ENCODE measurements around the gene CCSER1.
A peak's percentile ranks its signal among the peaks of the same experiment; 100 is the strongest.
"Not testable (repeated sequence)": the region's sequence is repeated elsewhere in the genome, so short reads cannot be mapped to it uniquely, and the experiment has no call there.

Gene CCSER1

DNA sequence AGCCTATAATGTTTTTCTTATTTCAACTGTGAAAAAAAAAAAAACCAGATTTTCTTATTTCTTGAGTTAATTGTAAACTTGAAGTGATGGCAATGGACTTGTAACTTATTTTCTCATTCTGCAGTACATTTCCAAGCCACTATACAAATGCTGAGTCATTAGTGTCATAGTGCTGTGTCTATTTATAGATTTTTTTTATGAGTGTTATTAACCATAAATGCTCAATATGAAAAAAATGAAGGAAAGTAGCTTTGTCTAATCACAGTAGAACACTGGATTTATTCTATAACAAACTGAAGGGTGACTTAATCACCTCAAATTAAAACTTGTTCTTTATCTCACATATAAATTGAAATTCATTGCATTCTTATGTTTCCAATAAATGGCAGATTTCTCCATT, 718.6 kb downstream of the CCSER1 start:
- DNase-seq: no peak

GRCh38 chr4:90852237-90852636, 725.0 kb downstream of the CCSER1 start:
- DNase-seq: peak in 1 of 2 experiments; percentile 16

DNA sequence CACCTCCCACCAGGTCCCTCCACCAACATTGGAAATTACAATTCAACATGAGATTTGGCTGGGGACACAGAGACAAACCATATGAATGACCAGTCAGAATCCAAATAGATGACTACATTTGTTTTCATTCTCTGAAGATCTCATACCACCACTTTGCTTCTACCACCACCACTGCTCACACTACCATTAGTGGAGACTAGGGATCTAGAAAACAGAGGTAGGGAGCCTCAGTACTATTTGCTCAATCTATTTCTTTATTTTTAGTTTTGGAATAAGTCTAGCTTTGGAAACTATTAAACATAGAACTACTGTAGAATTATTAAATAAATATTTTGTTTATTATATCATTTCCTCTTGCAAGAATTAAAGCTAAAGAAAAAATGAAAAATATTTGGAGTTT, 727.9 kb downstream of the CCSER1 start:
- no peak for DNase-seq

- peak in 1 of 2 experiments; percentile 31 for DNase-seq
Observed at GRCh38 chr4:90857081-90857820, 730.1 kb downstream of the CCSER1 start.

DNA sequence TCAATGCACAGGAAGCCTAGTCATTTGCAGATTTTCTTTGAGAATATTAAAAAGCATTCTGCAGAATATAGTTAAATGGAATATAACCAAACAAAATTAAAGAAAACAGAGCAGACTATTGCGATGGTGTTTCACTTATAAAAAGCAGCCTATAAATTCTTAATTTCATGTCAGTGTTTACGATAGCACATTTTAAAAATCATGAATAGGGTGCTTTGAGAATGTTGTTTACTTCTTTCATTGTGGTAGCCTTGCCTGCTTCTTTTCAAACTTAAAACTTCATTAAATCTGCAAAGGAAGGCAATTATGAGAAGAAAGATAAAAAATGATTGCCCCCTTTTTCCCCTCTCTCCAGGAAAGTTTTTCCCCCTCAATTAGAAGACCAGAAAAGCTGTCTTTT, 748.6 kb downstream of the CCSER1 start:
- DNase-seq: no peak

DNA sequence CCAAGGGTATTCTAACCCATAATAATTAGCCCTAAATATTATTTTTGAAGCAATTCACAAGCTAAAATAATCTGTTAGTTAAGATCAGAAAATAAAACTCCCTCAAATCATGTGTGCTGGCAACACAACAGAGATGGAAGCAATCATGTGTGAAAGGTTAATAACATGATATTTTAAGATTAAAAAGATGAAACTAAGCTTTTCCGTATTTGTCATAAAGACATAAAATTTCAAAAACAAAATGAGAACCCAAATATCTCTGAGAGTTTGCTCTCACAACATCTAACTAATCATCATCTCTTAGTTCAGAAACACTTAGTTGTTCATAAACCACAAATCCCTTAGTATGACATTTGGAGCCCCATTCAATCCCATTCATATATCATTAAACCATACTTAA, 749.1 kb downstream of the CCSER1 start:
- DNase-seq: no peak

GRCh38 chr4:90883519-90883918, 756.3 kb downstream of the CCSER1 start:
- DNase-seq: no peak

DNA sequence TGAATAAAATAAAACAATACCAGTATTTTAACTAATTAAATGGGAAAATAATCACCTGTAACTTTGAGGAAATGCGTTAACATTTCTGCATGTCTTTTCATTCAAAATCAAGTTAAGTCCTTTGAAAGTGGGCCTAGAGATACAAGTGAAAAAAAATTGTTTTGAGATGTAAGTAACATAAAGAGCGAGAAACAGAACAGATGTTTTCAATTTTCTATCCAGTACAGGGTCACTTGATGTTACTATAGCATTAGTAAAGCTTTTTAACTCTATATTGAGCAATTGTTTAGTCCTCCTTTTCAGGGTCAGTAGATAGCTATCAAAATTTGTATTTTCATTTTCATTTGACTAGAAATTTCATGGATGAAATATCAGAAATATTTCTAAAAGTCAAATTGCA, 761.4 kb downstream of the CCSER1 start:
- DNase-seq: no peak

DNA sequence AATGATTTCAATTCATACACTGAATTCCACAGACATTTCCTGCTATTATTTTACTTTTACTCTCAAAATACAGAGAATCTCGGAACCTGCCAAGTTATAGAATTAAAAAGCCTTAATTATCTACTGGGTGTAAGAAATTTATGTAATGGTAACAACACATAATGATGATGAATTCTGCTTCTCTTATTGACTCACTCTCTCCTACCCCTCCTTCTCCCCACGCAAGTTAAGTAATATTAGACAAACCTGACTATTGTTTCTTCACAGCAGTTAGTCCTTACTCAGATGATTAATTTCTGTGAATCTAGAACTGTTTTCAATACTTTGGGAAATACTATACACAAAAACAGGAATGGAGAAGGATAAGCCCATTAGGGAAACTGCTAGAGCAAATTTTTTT, 762.0 kb downstream of the CCSER1 start:
- no peak for DNase-seq

DNA sequence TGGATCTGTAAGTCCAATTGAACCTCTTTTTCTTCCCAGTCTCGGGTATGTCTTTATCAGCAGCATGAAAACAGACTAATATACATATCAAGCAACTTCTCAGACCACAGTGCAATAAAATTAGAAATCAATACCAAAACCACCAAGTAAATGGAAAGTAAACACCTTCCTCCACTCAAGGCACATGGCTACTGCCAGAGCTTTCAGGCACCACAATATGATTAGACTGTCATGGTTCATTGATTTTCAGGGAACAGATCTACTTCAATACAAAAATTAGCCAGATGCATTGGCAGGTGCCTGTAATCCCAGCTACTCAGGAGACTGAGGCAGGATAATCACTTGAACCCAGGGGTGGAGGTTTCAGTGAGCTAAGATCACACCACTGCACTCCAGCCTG, 776.2 kb downstream of the CCSER1 start:
- not testable (repeated sequence) for DNase-seq

GRCh38 chr4:90904021-90904420, 776.8 kb downstream of the CCSER1 start:
- no peak for DNase-seq

GRCh38 chr4:90906239-90906638, 779.0 kb downstream of the CCSER1 start:
- DNase-seq: no peak

DNA sequence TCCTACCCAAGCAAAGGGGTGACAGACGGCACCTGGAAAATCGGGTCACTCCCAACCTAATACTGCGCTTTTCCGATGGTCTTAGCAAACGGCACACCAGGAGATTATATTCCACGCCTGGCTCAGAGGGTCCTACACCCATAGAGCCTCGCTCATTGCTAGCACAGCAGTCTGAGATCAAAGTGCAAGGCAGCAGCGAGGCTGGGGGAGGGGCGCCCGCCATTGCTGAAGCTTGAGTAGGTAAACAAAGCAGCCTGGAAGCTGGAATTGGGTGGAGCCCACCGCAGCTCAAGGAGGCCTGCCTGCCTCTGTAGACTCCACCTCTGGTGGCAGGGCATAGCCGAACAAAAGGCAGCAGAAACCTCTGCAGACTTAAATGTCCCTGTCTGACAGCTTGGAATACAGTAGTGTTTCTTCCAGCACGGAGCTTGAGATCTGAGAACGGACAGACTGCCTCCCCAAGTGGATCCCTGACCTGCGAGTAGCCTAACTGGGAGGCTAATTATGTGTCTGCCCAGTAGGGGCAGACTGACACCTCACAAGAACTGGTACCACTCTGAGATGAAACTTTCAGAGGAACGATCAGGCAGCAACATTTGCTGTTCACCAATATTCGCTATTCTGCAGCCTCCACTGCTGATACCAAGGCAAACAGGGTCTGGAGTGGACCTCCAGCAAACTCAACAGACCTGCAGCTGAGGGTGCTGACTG, 784.7 kb downstream of the CCSER1 start:
- DNase-seq: not testable (repeated sequence)

GRCh38 chr4:90922174-90922573, 795.0 kb downstream of the CCSER1 start:
- no peak for DNase-seq

- DNase-seq: no peak
Observed at GRCh38 chr4:90926957-90927356, 799.8 kb downstream of the CCSER1 start.

DNA sequence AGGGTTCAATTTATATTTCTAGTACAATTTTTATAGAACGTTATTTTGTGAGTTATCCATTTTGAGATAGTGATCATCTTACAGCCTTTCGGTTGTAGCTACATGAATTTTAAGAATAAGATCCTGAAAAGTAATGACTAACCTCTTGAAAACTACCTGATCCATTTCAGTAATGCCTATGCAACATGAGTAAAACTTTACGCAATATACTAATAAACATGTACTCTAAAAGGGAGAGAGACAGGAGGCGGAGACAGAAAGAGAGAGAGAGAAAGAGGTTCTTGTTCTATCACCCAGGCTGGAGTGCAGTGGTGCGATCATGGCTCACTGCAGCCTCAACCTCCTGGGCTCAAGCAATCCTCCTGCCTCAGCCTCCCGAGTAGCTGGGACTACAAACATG, 816.1 kb downstream of the CCSER1 start:
- DNase-seq: no peak

GRCh38 chr4:90946945-90947344, 819.8 kb downstream of the CCSER1 start:
- DNase-seq: no peak

DNA sequence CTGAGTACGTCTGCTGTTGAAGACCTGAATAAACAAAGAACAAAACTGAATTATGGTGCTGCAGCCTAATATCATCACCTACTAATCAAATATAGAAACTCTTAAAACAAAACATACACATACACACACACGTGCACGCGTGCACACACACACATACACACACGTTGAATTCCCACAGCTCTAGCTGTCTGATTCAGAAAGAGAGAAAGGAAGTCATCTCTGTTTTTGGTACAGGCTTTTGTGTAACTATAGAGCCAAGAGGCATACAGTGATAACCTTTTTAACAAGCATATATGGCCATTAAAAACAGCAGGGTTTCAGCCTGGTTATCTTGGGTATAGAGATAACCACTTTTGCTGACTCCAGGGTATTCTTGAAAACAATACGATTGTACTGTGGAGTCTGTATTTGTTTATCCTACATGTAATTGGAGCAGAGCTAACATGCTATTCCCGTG, 823.2 kb downstream of the CCSER1 start:
- no peak for DNase-seq

- DNase-seq: no peak
Observed at GRCh38 chr4:90951037-90951436, 823.8 kb downstream of the CCSER1 start.

- DNase-seq: no peak
Observed at GRCh38 chr4:90958256-90958895, 831.2 kb downstream of the CCSER1 start.

DNA sequence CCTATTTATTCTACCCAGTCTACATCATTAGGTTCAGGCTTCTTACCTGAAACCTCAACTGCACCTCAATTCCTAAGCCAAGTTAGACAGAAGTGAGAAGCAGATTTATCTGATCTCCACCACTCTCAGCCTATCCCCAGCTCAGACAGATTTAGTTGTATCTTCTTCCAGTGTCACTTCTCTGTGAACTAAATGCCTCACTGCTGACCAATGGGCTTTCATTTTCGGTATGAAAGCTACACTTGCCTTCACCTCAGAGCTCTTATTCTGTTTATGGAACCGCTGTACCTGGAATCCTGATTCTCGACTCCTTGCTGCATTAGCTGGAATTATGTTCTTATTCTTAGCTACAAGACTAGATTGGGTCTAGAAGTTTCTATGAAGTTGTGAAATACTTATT, 833.2 kb downstream of the CCSER1 start:
- DNase-seq: no peak

- no peak for DNase-seq
Observed at GRCh38 chr4:90960840-90961239, 833.6 kb downstream of the CCSER1 start.

DNA sequence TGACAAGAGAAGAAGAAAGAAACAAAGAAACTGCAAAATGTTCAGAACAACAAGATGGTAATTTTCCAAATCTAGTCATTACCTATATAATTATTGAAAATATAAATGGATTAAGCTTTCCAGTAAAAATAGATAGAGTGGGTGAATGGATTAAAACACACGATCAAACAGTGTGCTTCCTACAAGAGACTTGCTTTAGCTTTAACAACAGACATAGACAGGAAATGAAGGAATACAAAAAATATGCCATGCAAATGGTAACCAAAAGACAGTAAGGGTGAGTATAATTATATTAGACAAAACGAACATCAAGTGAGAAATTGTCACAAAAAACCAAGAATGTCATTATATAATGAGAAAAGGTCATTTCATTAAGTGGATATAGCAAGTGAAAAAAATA, 842.8 kb downstream of the CCSER1 start:
- no peak for DNase-seq

DNA sequence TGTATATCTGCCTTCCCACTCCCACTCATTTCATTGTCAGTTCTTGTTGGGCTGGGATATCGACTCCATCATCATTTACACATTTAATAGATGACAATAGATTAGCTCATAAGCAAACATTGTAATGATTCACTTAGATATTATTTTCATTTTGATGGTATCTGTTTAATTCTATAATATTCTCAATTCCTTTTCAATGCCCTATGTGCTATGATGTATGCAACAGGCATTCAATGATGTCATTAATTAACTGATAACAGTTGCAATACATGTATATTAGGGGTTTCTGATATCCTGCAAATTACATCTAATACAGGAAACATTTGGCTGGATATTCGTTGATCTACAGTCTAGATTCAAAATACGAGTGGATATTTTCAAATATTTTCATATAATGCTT, 850.5 kb downstream of the CCSER1 start:
- no peak for DNase-seq
